Urinary bladder (tissue), 4 donors: ENCODE data around the gene NUDT14. TPM values are rescaled to one million over a fixed set of nuclear protein-coding genes. Genes with fewer than 3 reads are reported as not detected.

Experiments used
- DNase-seq: peaks from one replicate; pipeline ENCODE4 v3.0.0-alpha.2; 2015; ENCODE audit errors: extremely low spot score
- H3K27ac ChIP-seq: one replicate; pipeline ENCODE4 v1.5.1; 2013; ENCODE audit warnings: low read depth, mild to moderate bottlenecking, moderate library complexity
- H3K36me3 ChIP-seq: one replicate; pipeline ENCODE4 v1.6.1; 2013; ENCODE audit warnings: mild to moderate bottlenecking, moderate library complexity; ENCODE audit not compliant: insufficient read depth
- H3K4me1 ChIP-seq: one replicate; pipeline ENCODE4 v1.6.1; 2013; ENCODE audit warnings: mild to moderate bottlenecking, moderate library complexity; ENCODE audit not compliant: insufficient read depth
- H3K4me3 ChIP-seq: one replicate; pipeline ENCODE4 v1.5.1; 2013; ENCODE audit warnings: low read depth, low read length
- WGBS: extraction: QIAGEN DNeasy Blood & Tissue Kit; methylation state at CpG from one replicate; pipeline ENCODE4 v1.1.7; 2013; 5-methylcytosine and 5-hydroxymethylcytosine counted together
- polyA plus RNA-seq: library from polyadenylated mRNA; stranded (reverse); fragments of 200-250 nt; gene quantifications from one replicate; pipeline ENCODE4 v1.2.3, GENCODE V29; 2013
- total RNA-seq: library from RNA; depleted of rRNA; stranded (reverse); fragments of >200 nt; gene quantifications from one replicate; pipeline ENCODE4 v1.2.3, GENCODE V29; 2014
- donor health status: healthy with polysubstance abuse.
- donor health status: healthy.

Gene NUDT14
- total and polyA plus RNA-seq, 2 donors, result 7.3 to 11.6 TPM

GRCh38 chr14:105182296-105183020 lies 1.3 kb upstream of the NUDT14 start:
- Histone ChIP-seq H3K4me1 (peaks cover 3% of the 10 kb centered on the region), H3K36me3 (no peaks in the 10 kb centered on the region), H3K4me3 (no peak overlapping the region), H3K27ac (no peak overlapping the region)
- WGBS, result 65% methylated on average over 25 of the region's 25 CpGs
- DNase-seq, result no peak

GRCh38 chr14:105181549-105182295 lies 610 bp upstream of the NUDT14 start:
- H3K4me3 ChIP-seq, result peak overlapping the region; percentile 68
- no peaks in the 10 kb centered on the region for H3K36me3 ChIP-seq
- no peak for DNase-seq
- WGBS, result 49% methylated on average over 21 of the region's 21 CpGs
- H3K4me1 ChIP-seq, result peaks cover 3% of the 10 kb centered on the region
- no peak overlapping the region for H3K27ac ChIP-seq

DNA sequence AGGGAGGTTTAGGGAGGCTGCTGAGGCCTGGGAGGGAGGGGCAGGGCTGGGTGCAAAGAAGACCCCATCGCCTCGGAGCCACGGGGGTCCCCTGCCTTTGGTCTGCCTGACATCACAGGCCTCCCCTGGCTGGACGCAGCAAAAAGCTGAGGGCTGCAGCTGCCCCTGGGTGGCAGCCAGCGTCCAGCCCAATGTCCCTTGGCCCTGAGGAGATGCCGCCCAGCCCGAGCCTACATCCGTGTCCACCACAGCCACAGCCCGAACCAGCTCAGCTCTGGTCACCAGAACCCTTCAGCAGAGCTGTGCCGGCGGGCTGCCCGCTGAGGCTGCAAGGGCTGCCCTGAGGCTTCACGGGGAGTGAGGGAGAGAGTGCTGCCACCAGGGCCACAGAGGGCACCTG lies 1.9 kb downstream of the NUDT14 start:
- no peak overlapping the region for H3K27ac ChIP-seq
- peaks cover 3% of the 10 kb centered on the region for H3K4me1 ChIP-seq
- H3K36me3 ChIP-seq, result no peaks in the 10 kb centered on the region
- 91% methylated on average over 13 of the region's 13 CpGs for WGBS
- DNase-seq, result no peak
- no peak overlapping the region for H3K4me3 ChIP-seq

- Histone ChIP-seq H3K4me3 (no peak overlapping the region), H3K4me1 (peaks cover 3% of the 10 kb centered on the region), H3K27ac (no peak overlapping the region), H3K36me3 (no peaks in the 10 kb centered on the region)
- WGBS, result 94% methylated on average over 11 of the region's 11 CpGs
- no peak for DNase-seq
Measured at GRCh38 chr14:105178868-105179140, 2.3 kb downstream of the NUDT14 start.

- no peak for DNase-seq
- Histone ChIP-seq H3K4me1 (peaks cover 3% of the 10 kb centered on the region), H3K27ac (no peak overlapping the region), H3K4me3 (no peak overlapping the region), H3K36me3 (no peaks in the 10 kb centered on the region)
- WGBS, result 88% methylated on average over 19 of the region's 19 CpGs
Measured at GRCh38 chr14:105178069-105178867, 2.8 kb downstream of the NUDT14 start.

- DNase-seq, result no peak
- no peaks in the 10 kb centered on the region for H3K36me3 ChIP-seq
- peaks cover 3% of the 10 kb centered on the region for H3K4me1 ChIP-seq
- H3K27ac ChIP-seq, result no peak overlapping the region
- WGBS, result 74% methylated on average over 11 of the region's 11 CpGs
- H3K4me3 ChIP-seq, result no peak overlapping the region
Measured at GRCh38 chr14:105177082-105177481, 4.0 kb downstream of the NUDT14 start.

DNA sequence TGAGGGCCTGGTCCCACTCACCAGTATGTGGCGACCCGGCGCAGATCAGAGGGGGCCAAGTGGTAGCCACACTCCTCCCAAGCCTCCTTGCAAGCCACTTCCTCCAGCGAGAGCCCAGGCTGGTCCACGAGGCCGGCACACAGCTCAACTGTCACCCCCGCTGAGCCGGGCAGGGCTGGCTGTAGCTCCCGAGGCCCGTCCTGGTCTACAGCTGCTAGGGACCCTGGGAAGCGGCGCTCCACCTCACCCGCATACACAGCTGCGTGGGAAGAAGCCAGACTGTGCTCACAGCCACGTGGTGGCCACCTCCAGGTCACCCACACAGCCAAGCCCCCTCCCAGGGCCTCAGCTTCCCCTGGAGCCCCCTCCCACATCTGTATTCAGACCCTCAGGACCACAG lies 4.6 kb downstream of the NUDT14 start:
- H3K36me3 ChIP-seq, result no peaks in the 10 kb centered on the region
- H3K4me1 ChIP-seq, result peaks cover 2% of the 10 kb centered on the region
- no peak overlapping the region for H3K27ac ChIP-seq
- WGBS, result 85% methylated on average over 15 of the region's 15 CpGs
- no peak overlapping the region for H3K4me3 ChIP-seq
- no peak for DNase-seq

GRCh38 chr14:105173901-105174894 lies 6.9 kb downstream of the NUDT14 start:
- Histone ChIP-seq H3K36me3 (no peaks in the 10 kb centered on the region), H3K4me3 (no peak overlapping the region), H3K27ac (no peak overlapping the region), H3K4me1 (no peaks in the 10 kb centered on the region)
- no peak for DNase-seq
- 74% methylated on average over 32 of the region's 32 CpGs for WGBS

- no peaks in the 10 kb centered on the region for H3K4me1 ChIP-seq
Measured at GRCh38 chr14:105173145-105173544, 8.0 kb downstream of the NUDT14 start.

GRCh38 chr14:105172476-105172875 lies 8.6 kb downstream of the NUDT14 start:
- H3K4me1 ChIP-seq, result no peaks in the 10 kb centered on the region
- 66% methylated on average over 7 of the region's 7 CpGs for WGBS

More at GRCh38 chr14:105173145-105173544, 8.0 kb downstream of the NUDT14 start:
- no peak for DNase-seq
- Histone ChIP-seq H3K27ac (no peak overlapping the region), H3K4me3 (no peak overlapping the region), H3K36me3 (no peaks in the 10 kb centered on the region)
- WGBS, result 94% methylated on average over 13 of the region's 13 CpGs

DNA sequence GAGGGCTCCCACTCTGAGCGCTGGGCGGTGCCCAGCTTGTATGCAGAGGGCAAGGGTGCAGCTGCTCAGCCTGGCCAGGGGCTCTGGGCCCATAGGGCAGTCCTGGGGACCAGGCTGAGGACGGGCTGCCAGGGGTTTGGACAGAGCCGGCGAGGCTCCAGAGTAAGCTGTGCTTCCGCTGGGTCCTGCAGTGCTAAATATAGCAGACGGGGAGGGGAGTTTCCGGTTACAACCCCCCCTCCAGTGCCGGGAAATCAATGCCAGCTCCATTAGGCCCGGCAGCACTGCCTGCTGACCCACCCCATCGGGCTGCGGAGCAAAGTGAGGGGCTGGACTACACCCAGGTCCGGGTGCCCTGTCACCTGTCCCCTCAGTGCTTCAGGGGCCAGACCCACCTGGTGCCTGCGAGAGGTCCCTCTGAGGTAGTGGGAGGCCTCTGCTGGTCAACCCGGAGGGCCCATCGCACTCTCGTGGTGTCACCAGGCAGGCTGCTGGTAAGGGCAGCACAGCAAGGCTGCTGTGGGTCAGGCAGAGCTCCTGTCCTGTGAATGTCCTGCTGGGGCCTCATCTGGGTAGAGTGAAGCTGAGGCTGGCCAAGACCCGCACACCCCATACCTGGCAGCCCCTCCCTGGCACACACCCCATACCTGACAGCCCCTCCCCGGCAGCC lies 10.0 kb downstream of the NUDT14 start:
- Histone ChIP-seq H3K27ac (no peak overlapping the region), H3K36me3 (no peaks in the 10 kb centered on the region), H3K4me1 (no peaks in the 10 kb centered on the region), H3K4me3 (no peak overlapping the region)
- WGBS, result 25% methylated on average over 19 of the region's 19 CpGs
- DNase-seq, result no peak

More at GRCh38 chr14:105172476-105172875, 8.6 kb downstream of the NUDT14 start:
- DNase-seq, result no peak
- no peaks in the 10 kb centered on the region for H3K36me3 ChIP-seq
- H3K27ac ChIP-seq, result no peak overlapping the region
- H3K4me3 ChIP-seq, result no peak overlapping the region

- no peaks in the 10 kb centered on the region for H3K4me1 ChIP-seq
- no peak for DNase-seq
- H3K27ac ChIP-seq, result no peak overlapping the region
- 79% methylated on average over 22 of the region's 22 CpGs for WGBS
- no peak overlapping the region for H3K4me3 ChIP-seq
- H3K36me3 ChIP-seq, result no peaks in the 10 kb centered on the region
Measured at GRCh38 chr14:105169776-105170655, 11.1 kb downstream of the NUDT14 start.
